Activated gamma-delta T cell treated with Interleukin-2 at 50 U/mL for 16 hours (primary cell): Measurements from ENCODE around the gene ZNF318.

Experiments used
- DNase-seq: peaks from one replicate; pipeline ENCODE4 v3.0.0-alpha.2; 2020

Gene ZNF318

GRCh38 chr6:43297644-43298564 is 71.5 kb downstream of the ZNF318 start, which contains the start of gene SLC22A7:
Gene SLC22A7, plus strand, starts transcription at chr6:43298260. Its CDS starts 99 bp downstream, at chr6:43298359.
- DNase-seq: no peak

DNA sequence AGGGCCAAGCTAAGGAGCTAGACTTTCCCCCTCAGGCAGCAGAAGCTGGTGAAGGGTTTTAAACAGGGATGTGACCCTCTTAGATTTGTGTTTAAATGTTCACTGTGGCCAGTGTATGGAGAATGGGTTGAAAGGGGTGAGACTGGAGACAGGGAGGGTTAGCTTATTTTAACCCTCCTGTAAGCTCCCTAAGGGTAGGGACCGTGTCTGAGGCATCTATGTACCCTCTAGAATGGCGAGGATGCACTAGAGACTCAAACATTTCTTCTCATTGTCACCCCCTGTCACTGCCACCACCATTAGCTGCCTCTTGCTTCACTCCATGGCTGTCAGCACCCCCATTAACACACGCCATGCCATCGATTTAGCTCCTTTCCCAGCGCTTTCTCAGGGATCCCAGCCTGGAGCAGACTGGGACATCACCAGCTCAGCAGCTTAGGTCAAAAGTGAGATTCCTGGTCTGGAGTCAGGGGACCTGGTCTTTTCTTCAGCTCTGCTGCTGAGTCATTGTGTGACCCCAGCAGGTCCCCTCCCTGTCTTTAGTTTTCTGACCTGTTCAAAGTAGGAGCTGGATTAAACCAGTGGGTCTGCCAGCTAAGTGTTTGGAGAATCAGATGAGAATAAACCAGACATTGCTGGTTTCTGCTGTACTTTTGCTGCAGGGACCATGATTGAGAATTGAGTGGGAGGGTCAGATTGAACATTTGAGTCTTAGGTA is 72.5 kb downstream of the ZNF318 start:
- DNase-seq: no peak

DNA sequence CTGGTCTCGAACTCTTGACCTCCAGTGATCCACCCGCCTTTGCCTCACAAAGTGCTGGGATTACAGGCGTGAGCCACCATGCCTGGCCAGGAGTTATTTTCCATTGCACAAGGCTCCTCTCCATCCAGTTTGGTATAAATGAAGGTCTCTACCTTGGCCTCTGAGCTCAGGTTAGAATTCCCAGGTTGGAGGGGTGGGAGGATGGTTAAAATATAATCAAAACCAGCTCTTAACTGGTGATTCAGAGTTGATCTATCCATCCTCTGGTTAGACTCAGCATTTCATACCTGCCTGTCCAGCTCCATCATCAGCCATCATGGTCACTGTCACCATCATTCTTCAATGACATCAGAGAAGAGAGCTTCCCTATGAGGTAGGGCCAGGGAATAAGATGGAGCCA is 74.0 kb downstream of the ZNF318 start:
- DNase-seq: no peak

- DNase-seq: no peak
These were observed 74.9 kb downstream of the ZNF318 start for GRCh38 chr6:43294536-43294935.

- no peak for DNase-seq
These were observed 75.7 kb downstream of the ZNF318 start for GRCh38 chr6:43293698-43294097.

DNA sequence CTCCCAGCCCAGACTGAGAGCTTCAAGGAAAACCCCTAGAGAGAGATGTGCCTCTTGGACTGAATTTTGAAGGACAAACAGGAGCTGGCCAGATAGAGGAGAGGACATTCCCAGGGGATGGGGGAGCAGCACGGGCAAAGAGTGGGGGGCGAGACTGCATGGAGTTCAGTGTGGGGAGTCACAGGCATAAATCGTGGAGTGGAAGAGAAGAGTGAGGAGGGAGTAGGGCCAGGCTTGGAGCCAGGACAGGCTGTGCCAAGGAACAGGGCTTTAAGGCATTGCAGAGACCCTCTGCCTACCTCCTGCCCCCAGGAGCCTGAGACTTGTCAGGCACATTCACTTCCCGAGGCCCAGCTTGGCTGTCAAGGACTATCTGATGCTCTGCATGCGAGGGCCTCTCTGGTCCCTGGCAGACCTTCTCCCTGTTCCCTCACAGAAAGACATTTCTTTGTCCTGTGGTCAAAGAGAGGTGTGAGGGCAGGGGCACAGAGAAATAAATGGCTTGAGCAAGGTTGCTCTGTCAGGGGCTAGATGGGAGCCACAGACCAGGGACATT is 76.6 kb downstream of the ZNF318 start:
- DNase-seq: no peak

DNA sequence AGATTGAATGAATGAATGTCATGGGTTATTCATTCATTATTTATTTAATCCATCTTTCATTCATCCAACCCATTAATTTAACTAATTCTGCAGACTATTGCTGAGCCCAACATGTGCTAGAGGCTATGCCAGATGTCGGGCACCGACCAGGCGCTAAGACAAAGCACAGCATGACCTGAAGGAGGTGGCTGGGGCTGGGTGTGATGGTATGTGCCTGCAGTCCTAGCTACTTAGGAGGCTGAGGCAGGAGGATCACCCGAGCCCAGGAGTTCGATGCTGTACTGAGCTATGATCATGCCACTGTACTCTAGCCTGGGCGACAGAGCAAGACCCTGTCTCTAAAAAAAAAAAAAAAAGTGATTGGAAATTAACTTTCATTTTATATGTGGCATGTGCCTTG is 77.1 kb downstream of the ZNF318 start:
- no peak for DNase-seq

DNA sequence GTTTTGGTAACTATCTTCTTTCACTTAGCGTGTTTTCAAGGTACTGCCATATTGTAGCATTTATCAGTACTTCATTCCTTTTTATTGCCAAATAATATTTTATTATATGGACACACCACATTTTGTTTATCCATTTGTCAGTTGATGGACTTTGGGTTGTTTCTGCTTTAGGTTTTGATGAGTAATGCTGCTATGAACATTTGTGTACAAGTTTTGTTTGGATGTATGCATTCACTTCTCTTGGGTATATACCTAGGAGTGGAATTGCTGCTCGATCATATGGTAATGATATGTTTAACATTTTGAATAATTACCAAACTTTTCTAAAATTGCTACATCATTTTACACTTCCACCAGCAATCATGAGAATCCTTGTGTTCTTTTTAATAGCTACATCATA is 77.7 kb downstream of the ZNF318 start:
- no peak for DNase-seq

- DNase-seq: no peak
These were observed 78.5 kb downstream of the ZNF318 start for GRCh38 chr6:43290905-43291355.

DNA sequence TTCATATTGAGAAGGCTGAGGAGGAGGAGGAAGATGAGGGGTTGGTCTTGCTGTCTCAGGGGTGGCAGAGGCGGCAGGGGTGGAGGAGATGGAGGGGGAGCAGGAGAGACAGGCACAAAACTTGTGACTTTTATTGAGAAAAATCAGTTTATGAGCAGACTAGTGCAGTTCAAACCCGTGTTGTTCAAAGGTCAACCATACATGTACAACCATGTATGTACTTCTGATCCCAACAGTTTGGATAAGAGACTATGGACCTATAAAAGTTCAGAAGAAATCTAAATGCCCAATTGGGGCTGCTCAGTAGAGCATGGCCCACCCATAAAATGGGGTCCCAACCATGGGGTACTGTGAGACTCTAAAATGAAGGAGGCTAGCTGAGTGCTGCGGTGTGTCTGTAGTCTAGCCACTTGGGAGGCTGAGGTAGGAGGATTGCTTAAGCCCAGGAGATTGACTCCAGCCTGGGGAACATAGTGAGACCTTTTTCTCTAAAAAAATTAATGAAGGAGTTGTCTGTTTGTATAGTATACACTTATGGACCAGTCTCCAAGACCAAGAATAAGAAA is 79.0 kb downstream of the ZNF318 start:
- DNase-seq: no peak

DNA sequence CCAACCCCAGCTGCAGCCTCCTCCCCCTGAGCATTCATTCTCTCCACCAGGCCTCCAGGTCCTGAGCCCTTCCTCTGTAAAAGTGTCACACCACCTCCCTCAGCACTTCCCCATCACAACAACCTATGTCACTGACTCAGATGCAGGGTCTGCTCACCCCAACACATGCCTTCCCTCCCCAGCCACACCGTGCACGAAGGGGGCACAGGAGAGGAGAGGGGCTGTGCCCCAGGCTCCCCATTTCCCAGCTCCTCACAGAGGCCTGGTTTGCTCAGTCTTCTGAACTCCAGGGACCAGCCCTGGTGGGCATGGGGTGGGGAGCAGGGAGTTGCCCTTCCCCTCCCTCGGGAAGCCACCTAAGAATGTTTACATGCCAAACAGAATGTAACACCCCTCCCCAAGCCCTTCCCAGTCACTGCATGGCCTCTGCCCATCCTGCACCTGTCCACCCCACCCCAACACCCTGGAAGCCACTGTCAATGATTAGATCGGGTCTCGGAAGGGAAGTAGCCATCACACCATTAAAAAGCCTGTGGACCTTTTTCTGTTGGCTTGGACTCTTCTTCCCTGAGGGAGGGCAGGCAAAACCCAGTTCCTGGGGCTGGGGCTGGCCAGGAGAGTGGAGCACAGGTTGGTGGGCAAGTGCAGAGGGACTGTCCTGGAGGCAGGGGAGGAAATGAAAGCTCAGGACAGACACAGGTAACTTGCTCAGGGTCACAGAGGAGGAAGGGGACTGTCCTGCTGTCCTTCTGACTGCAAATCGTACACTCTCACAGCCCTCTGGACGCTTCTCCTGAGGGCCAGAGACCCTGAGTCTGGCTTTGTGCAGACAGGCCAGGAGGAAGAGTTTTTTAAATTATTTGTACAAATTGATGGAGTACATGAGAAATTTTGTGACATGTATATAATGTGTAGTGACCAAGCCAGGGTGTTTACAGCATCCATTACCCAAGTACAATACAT is 81.4 kb downstream of the ZNF318 start:
- DNase-seq: no peak

DNA sequence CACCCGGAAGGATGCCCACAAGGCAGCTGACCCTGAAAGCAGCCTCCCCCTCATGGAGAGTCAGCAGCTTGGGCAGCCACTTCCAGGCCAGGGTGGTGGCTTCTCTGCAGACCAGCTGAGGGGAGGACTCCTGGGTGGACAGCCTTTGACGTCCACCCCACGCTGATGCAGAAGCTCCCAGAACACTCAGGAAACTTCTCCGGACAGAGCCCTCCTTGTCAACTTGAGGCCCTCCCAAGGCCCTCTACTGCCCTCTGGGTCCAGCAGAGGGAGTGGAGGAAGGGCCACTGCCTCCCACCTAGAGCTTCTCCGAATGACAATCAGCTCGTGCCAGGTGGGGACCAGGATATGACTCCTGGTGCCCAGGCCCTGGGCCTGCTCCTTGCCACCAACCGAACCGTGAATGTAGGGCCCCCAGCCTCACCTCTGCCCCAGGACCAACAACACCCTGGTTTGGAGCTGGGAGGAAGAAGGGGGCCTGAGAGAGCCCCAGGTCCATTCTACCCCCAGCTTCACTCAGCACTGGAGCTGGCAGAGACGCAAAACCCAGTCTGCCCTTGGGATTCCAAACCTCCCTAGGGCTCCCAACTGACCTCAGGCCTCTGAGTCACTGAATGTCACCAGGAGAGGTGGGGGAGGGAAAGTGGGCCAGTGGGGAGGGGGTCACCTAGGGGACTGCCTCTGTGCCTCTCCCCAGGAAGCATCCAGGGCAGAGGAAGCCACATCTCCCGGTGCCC is 82.3 kb downstream of the ZNF318 start:
- no peak for DNase-seq

DNA sequence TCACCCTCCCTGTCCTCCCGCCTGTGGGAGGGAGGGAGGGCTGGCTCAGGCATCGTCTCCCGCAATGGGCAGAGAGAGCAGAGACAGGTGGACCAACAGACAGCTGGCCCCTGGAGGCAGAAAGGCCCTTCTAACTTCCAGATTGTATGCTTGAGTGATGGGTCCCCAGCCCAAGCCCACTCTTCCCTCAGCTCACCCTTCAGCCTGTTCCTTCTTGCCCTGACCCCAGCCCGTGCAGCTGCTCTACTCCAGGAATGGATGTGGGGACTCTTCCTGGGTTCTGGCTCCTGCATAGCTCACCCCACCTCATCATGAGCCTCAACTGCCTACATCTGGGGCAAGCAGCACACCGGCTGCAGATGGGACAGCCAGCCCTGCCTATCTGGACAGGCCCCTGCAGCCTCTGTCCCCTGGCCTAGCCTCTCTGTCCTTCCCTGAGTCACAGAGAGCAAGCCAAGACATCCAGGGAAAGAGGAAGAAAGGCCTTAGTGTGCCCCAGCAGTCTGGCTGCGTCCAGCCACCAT is 82.9 kb downstream of the ZNF318 start:
- no peak for DNase-seq
